ENCODE data around the gene GOLPH3L.

GRCh38 chr1:150683914-150684313 lies 13.0 kb downstream of the GOLPH3L start:
- TF ChIP-seq ATF3 (IDR thresholded peaks at IDR 0.05) (no peak), CTCF (IDR thresholded peaks at IDR 0.05; ENCODE audit: low read depth, low read length, missing input control) (no peak), JUND (IDR thresholded peaks at IDR 0.05) (no peak), SP1 (IDR thresholded peaks at IDR 0.05) (no peak), RAD21 (IDR thresholded peaks at IDR 0.05) (no peak), MAX (IDR thresholded peaks at IDR 0.05) (no peak), REST (IDR thresholded peaks at IDR 0.05) (no peak)
- TF ChIP-seq, protein P1, sequence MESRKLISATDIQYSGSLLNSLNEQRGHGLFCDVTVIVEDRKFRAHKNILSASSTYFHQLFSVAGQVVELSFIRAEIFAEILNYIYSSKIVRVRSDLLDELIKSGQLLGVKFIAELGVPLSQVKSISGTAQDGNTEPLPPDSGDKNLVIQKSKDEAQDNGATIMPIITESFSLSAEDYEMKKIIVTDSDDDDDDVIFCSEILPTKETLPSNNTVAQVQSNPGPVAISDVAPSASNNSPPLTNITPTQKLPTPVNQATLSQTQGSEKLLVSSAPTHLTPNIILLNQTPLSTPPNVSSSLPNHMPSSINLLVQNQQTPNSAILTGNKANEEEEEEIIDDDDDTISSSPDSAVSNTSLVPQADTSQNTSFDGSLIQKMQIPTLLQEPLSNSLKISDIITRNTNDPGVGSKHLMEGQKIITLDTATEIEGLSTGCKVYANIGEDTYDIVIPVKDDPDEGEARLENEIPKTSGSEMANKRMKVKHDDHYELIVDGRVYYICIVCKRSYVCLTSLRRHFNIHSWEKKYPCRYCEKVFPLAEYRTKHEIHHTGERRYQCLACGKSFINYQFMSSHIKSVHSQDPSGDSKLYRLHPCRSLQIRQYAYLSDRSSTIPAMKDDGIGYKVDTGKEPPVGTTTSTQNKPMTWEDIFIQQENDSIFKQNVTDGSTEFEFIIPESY (IDR thresholded peaks at IDR 0.05) = no peak
